Fibroblast of lung (primary cell): ENCODE data around the gene SSMEM1.

Experiments
- CTCF ChIP-seq, 2 donors: IDR thresholded peaks in 1 of 2; conservative IDR thresholded peaks in 1 of 2; 1 replicate in 1 of 2; 2 replicates in 1 of 2; pipeline ENCODE4 v1.5.1; 2011 to 2012; ENCODE audit warnings: low read length in 2 of 2, control low read depth in 1 of 2, inconsistent platforms in 1 of 2, low read depth in 1 of 2, mild to moderate bottlenecking in 1 of 2
- EZH2 ChIP-seq: IDR thresholded peaks from 2 replicates; pipeline ENCODE4 v1.5.1; 2012; ENCODE audit warnings: low read length, control low read depth, mild to moderate bottlenecking; ENCODE audit errors: missing control alignments

- TF ChIP-seq CTCF (conservative IDR thresholded peaks at IDR 0.05 in 1 of 2, IDR thresholded peaks at IDR 0.05 in 1 of 2; ENCODE audit: low read depth in 1 of 2, low read length in 2 of 2) = no peak
- TF ChIP-seq EZH2 = no peak
These were observed 47.2 kb upstream of the SSMEM1 start for GRCh38 chr7:130160455-130160854.
